Astrocyte of the spinal cord (primary cell): ENCODE results near the gene CDK11A.

ENCODE experiments used
- DNase-seq: peaks from one replicate; pipeline ENCODE4 v3.0.0; 2011; ENCODE audit warnings: low read depth, low spot score
- H3K4me3 ChIP-seq: 2 replicates; pipeline ENCODE4 v1.5.1; 2011; ENCODE audit warnings: low read depth, mild to moderate bottlenecking, low read length, moderate library complexity
- CTCF ChIP-seq: IDR thresholded peaks from 2 replicates; pipeline ENCODE4 v1.5.1; 2012; ENCODE audit warnings: low read depth, mild to moderate bottlenecking, low read length, inconsistent platforms
- in situ Hi-C: cut with HindIII; loops from 2 replicates; pipeline ENCODE4 v1.10.0; 2017; ENCODE audit warnings: low sequenced_read_pairs

Gene CDK11A

GRCh38 chr1:1758692-1759455 lies 34.7 kb upstream of the CDK11A start:
- no peak overlapping the region for H3K4me3 ChIP-seq
- no peak for DNase-seq
- in situ Hi-C loops = no loop called here
- TF ChIP-seq CTCF = no peak

GRCh38 chr1:1758059-1758621 lies 34.0 kb upstream of the CDK11A start:
- in situ Hi-C loops = no loop called here
- TF ChIP-seq CTCF = no peak
- no peak overlapping the region for H3K4me3 ChIP-seq
- DNase-seq = no peak

- TF ChIP-seq CTCF = no peak
- DNase-seq = no peak
- H3K4me3 ChIP-seq = no peak overlapping the region
- in situ Hi-C loops = no loop called here
Measured at GRCh38 chr1:1757422-1758058, 33.4 kb upstream of the CDK11A start.

- H3K4me3 ChIP-seq = no peak overlapping the region
- no peak for TF ChIP-seq CTCF
- no peak for DNase-seq
- in situ Hi-C loops = no loop called here
Measured at GRCh38 chr1:1756661-1757421, 32.7 kb upstream of the CDK11A start.

- no peak for DNase-seq
- in situ Hi-C loops = no loop called here
- H3K4me3 ChIP-seq = no peak overlapping the region
- no peak for TF ChIP-seq CTCF
Measured at GRCh38 chr1:1755852-1756251, 31.7 kb upstream of the CDK11A start.

- in situ Hi-C loops = no loop called here
- no peak for TF ChIP-seq CTCF
- H3K4me3 ChIP-seq = no peak overlapping the region
- DNase-seq = no peak
Measured at GRCh38 chr1:1755426-1755825, 31.3 kb upstream of the CDK11A start.
